Measurements from ENCODE around the gene PCED1A.

- TF ChIP-seq CTCF (IDR thresholded peaks at IDR 0.05; ENCODE audit: low read depth, low read length, poor library complexity, severe bottlenecking) (no peak), EZH2phosphoT487 (IDR thresholded peaks at IDR 0.05; ENCODE audit: borderline replicate concordance, low read length) (no peak)
These were observed 28.3 kb downstream of the PCED1A start for GRCh38 chr20:2812189-2812588.

Data from DOHH2 (cell line).